Fibroblast of lung (primary cell): Measurements from ENCODE around the gene ZBTB9. TPM values are rescaled to one million over a fixed set of nuclear protein-coding genes. Genes with fewer than 3 reads are reported as not detected.

Experiments used
- DNase-seq, 2 donors: peaks; one replicate each; pipeline versions ENCODE4 v3.0.0 to v3.0.0-alpha.2; 2010; ENCODE audit warnings: low read depth in 2 of 2
- H2AFZ ChIP-seq: 2 replicates; pipeline ENCODE4 v1.5.1; 2012; ENCODE audit warnings: low read length, control low read depth, inconsistent platforms
- H3K27ac ChIP-seq: 2 replicates; pipeline ENCODE4 v1.5.1; 2011; ENCODE audit warnings: low read length, control low read depth; ENCODE audit not compliant: insufficient read depth
- H3K27me3 ChIP-seq: 2 replicates; pipeline ENCODE4 v1.5.1; 2011; ENCODE audit warnings: mild to moderate bottlenecking, low read length; ENCODE audit not compliant: control insufficient read depth, insufficient read depth
- H3K36me3 ChIP-seq: 2 replicates; pipeline ENCODE4 v1.5.1; 2011; ENCODE audit warnings: low read length; ENCODE audit not compliant: control insufficient read depth, insufficient read depth
- H3K4me1 ChIP-seq: 2 replicates; pipeline ENCODE4 v1.5.1; 2011; ENCODE audit warnings: low read length; ENCODE audit not compliant: control insufficient read depth, insufficient read depth; ENCODE audit errors: extremely low read depth
- H3K4me2 ChIP-seq: 2 replicates; pipeline ENCODE4 v1.5.1; 2011; ENCODE audit warnings: low read length, control low read depth; ENCODE audit not compliant: insufficient read depth; ENCODE audit errors: extremely low read depth
- H3K4me3 ChIP-seq, 4 experiments: fragments of 200-600 bp in 1 of 4; sonication (generic) in 1 of 4; replicated peaks in 1 of 4; 2 replicates each; pipeline ENCODE4 v1.5.1; 2011 to 2016; ENCODE audit warnings: low read length in 4 of 4, low read depth in 3 of 4, mild to moderate bottlenecking in 3 of 4, control low read depth in 2 of 4, inconsistent platforms in 1 of 4, mixed read lengths in 1 of 4; ENCODE audit not compliant: insufficient read depth in 1 of 4; ENCODE audit errors: control extremely low read depth in 1 of 4
- H3K79me2 ChIP-seq: 2 replicates; pipeline ENCODE4 v1.5.1; 2012; ENCODE audit warnings: mild to moderate bottlenecking, low read length, inconsistent platforms; ENCODE audit not compliant: control insufficient read depth, insufficient read depth
- H3K9ac ChIP-seq: 2 replicates; pipeline ENCODE4 v1.5.1; 2011; ENCODE audit warnings: mild to moderate bottlenecking, low read length, control low read depth; ENCODE audit not compliant: insufficient read depth
- H3K9me3 ChIP-seq: 2 replicates; pipeline ENCODE4 v1.5.1; 2012; ENCODE audit warnings: low read depth, low read length; ENCODE audit not compliant: control insufficient read depth, insufficient read depth
- H4K20me1 ChIP-seq: 2 replicates; pipeline ENCODE4 v1.5.1; 2011; ENCODE audit warnings: low read length; ENCODE audit not compliant: control insufficient read depth, insufficient read depth; ENCODE audit errors: extremely low read depth
- CTCF ChIP-seq, 2 donors: IDR thresholded peaks in 1 of 2; conservative IDR thresholded peaks in 1 of 2; 1 replicate in 1 of 2; 2 replicates in 1 of 2; pipeline ENCODE4 v1.5.1; 2011 to 2012; ENCODE audit warnings: low read length in 2 of 2, control low read depth in 1 of 2, inconsistent platforms in 1 of 2, low read depth in 1 of 2, mild to moderate bottlenecking in 1 of 2
- EZH2 ChIP-seq: IDR thresholded peaks from 2 replicates; pipeline ENCODE4 v1.5.1; 2012; ENCODE audit warnings: low read length, control low read depth, mild to moderate bottlenecking; ENCODE audit errors: missing control alignments
- polyA plus RNA-seq, 2 donors: library from polyadenylated mRNA; depleted of rRNA in 1 of 2; stranded (reverse) in 1 of 2; unstranded in 1 of 2; fragments of >200 nt; gene quantifications; 2 replicates each; pipeline ENCODE4 v1.2.1, GENCODE V29; 2011 to 2012; ENCODE audit warnings: missing spikeins in 1 of 2
- total RNA-seq: library from RNA; depleted of rRNA; stranded (reverse); fragments of >200 nt; gene quantifications from 2 replicates; pipeline ENCODE4 v1.2.1, GENCODE V29; 2014

ZBTB9 gene
- total and polyA plus RNA-seq, 2 donors (not counting 1 experiment from before 2014, with no cell fraction given): 4.1 to 5.2 TPM

- Histone ChIP-seq H3K4me2 (peak overlapping the region; percentile 72), H3K4me3 (no peak overlapping the region), H3K9ac (no peak overlapping the region), H3K4me1 (peaks cover 29% of the 10 kb centered on the region), H3K9me3 (no peaks in the 10 kb centered on the region), H3K27me3 (no peaks in the 10 kb centered on the region), H2AFZ (no peak overlapping the region), H3K79me2 (peaks cover 25% of the 10 kb centered on the region), H3K27ac (peak overlapping the region; percentile 38), H4K20me1 (no peaks in the 10 kb centered on the region), H3K36me3 (peaks cover 11% of the 10 kb centered on the region)
- peak; percentile 53 to 71 for DNase-seq
- TF ChIP-seq EZH2 (no peak), CTCF (conservative IDR thresholded peaks at IDR 0.05 in 1 of 2, IDR thresholded peaks at IDR 0.05 in 1 of 2; ENCODE audit: low read depth in 1 of 2, low read length in 2 of 2) (no peak)
Measured at GRCh38 chr6:33430991-33431879, 23.1 kb upstream of the ZBTB9 start.

- Histone ChIP-seq H3K4me2 (no peak overlapping the region), H3K36me3 (peaks cover 13% of the 10 kb centered on the region), H3K9me3 (no peaks in the 10 kb centered on the region), H3K79me2 (peaks cover 24% of the 10 kb centered on the region), H4K20me1 (no peaks in the 10 kb centered on the region), H3K4me1 (peaks cover 26% of the 10 kb centered on the region), H3K27ac (no peak overlapping the region), H3K9ac (no peak overlapping the region), H3K4me3 (no peak overlapping the region), H3K27me3 (no peaks in the 10 kb centered on the region), H2AFZ (no peak overlapping the region)
- no peak for DNase-seq
- no peak for TF ChIP-seq EZH2
- TF ChIP-seq CTCF (conservative IDR thresholded peaks at IDR 0.05 in 1 of 2, IDR thresholded peaks at IDR 0.05 in 1 of 2; ENCODE audit: low read depth in 1 of 2, low read length in 2 of 2): no peak
Measured at GRCh38 chr6:33431880-33432541, 22.4 kb upstream of the ZBTB9 start.

GRCh38 chr6:33432546-33432945 lies 21.8 kb upstream of the ZBTB9 start:
- no peaks in the 10 kb centered on the region for H4K20me1 ChIP-seq
- no peak overlapping the region for H3K4me2 ChIP-seq
- H3K9ac ChIP-seq: no peak overlapping the region
- peaks cover 16% of the 10 kb centered on the region for H3K36me3 ChIP-seq
- peaks cover 22% of the 10 kb centered on the region for H3K4me1 ChIP-seq
- no peaks in the 10 kb centered on the region for H3K9me3 ChIP-seq
- no peak for DNase-seq
- H2AFZ ChIP-seq: no peak overlapping the region
- no peaks in the 10 kb centered on the region for H3K27me3 ChIP-seq
- no peak overlapping the region for H3K4me3 ChIP-seq
- no peak for TF ChIP-seq EZH2
- no peak for TF ChIP-seq CTCF (conservative IDR thresholded peaks at IDR 0.05 in 1 of 2, IDR thresholded peaks at IDR 0.05 in 1 of 2; ENCODE audit: low read depth in 1 of 2, low read length in 2 of 2)
- H3K27ac ChIP-seq: no peak overlapping the region
- H3K79me2 ChIP-seq: peaks cover 19% of the 10 kb centered on the region
